Loucy (cell line): ENCODE measurements around the gene ZNF185.

Experiments used
- H2AFZ ChIP-seq: fragments of 200-600 bp; sonication (generic); 2 replicates; pipeline ENCODE4 v1.6.0; 2016; ENCODE audit warnings: antibody characterized with exemption, mild to moderate bottlenecking, low read length, moderate library complexity
- H3F3A ChIP-seq: fragments of 200-600 bp; 2 replicates; pipeline ENCODE4 v1.6.0; 2016; ENCODE audit warnings: antibody characterized with exemption, low read depth, mild to moderate bottlenecking
- H3K27me3 ChIP-seq: fragments of 200-600 bp; sonication (generic); 2 replicates; pipeline ENCODE4 v1.6.1; 2014; ENCODE audit warnings: low read length, mild to moderate bottlenecking; ENCODE audit not compliant: insufficient read depth, poor library complexity, severe bottlenecking
- H3K36me3 ChIP-seq: fragments of 200-600 bp; sonication (generic); 2 replicates; pipeline ENCODE4 v1.6.1; 2016; ENCODE audit warnings: low read length; ENCODE audit not compliant: insufficient read depth
- H3K4me1 ChIP-seq: fragments of 200-600 bp; sonication (generic); 2 replicates; pipeline ENCODE4 v1.5.1; 2014; ENCODE audit warnings: low read length, mild to moderate bottlenecking; ENCODE audit not compliant: insufficient read depth, poor library complexity, severe bottlenecking
- H3K4me2 ChIP-seq: fragments of 200-600 bp; sonication (generic); 2 replicates; pipeline ENCODE4 v1.6.0; 2014; ENCODE audit warnings: antibody characterized with exemption, low read length, low read depth, mild to moderate bottlenecking; ENCODE audit not compliant: poor library complexity, severe bottlenecking
- H3K4me3 ChIP-seq: fragments of 200-600 bp; sonication (generic); 2 replicates; pipeline ENCODE4 v1.5.1; 2014; ENCODE audit warnings: low read length, mild to moderate bottlenecking, mixed read lengths; ENCODE audit not compliant: poor library complexity, severe bottlenecking
- H3K79me2 ChIP-seq: fragments of 200-600 bp; sonication (generic); 2 replicates; pipeline ENCODE4 v1.6.1; 2014; ENCODE audit warnings: low read length; ENCODE audit not compliant: insufficient read depth
- H3K9ac ChIP-seq: fragments of 200-600 bp; sonication (generic); 2 replicates; pipeline ENCODE4 v1.6.0; 2014; ENCODE audit warnings: mild to moderate bottlenecking, low read depth, low read length, moderate library complexity; ENCODE audit not compliant: poor library complexity, severe bottlenecking
- H3K9me2 ChIP-seq: fragments of 200-600 bp; sonication (generic); replicated peaks from 2 replicates; pipeline ENCODE4 v1.6.1; 2016; ENCODE audit warnings: low read depth, low read length, mixed read lengths
- H3K9me3 ChIP-seq: fragments of 200-600 bp; sonication (generic); 2 replicates; pipeline ENCODE4 v1.6.1; 2014; ENCODE audit warnings: mild to moderate bottlenecking, antibody characterized with exemption, low read length, low read depth; ENCODE audit not compliant: insufficient read depth
- H4K20me1 ChIP-seq: fragments of 200-600 bp; sonication (generic); 2 replicates; pipeline ENCODE4 v1.6.0; 2014; ENCODE audit warnings: antibody characterized with exemption, low read length, mild to moderate bottlenecking; ENCODE audit not compliant: insufficient read depth, poor library complexity, severe bottlenecking
- EZH2phosphoT487 ChIP-seq: fragments of 200-600 bp; IDR thresholded peaks from 2 replicates; pipeline ENCODE4 v1.6.1; 2018; ENCODE audit warnings: antibody characterized with exemption, mild to moderate bottlenecking, moderate library complexity, borderline replicate concordance
- TF ChIP-seq, protein P1 (sequence below): fragments of 200-600 bp; sonication (generic); conservative IDR thresholded peaks from 2 replicates; pipeline ENCODE4 v1.5.1; 2014; ENCODE audit warnings: mild to moderate bottlenecking, antibody characterized with exemption, low read length

ZNF185 gene

DNA sequence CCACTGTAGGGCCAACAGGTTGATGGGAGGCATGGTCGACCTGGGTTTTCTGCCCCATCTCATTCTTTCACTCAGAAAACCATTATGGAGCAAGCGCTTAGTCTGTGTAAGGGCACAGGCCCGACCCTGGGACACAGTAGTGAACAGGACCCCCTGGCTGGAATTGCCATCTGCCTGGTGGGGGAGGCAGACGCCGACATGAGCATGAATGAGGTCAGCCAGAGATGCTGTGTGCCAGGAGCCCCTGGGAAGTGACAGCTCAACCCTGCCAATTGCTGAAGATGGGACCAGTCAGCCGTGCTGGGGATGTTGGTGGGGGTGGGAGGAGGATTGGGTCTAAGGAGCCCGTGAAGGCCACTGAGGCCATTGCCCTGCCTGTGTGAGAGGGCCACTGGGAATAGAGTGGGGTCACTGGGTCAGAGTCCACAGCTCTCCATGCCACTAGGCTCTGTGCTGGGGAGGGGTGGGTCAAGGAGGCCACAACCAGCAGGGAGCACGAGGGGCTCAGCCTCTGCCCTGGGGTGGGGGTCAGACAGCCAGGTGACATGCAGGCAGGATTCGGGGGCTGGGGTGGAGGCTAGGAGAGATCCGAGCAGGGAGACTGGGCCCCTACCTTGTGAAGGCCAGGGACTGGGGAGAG, 31.0 kb downstream of the ZNF185 start:
- no peak overlapping the region for H2AFZ ChIP-seq
- H3F3A ChIP-seq = no peaks in the 10 kb centered on the region
- no peaks in the 10 kb centered on the region for H3K9me3 ChIP-seq
- no peaks in the 10 kb centered on the region for H3K9me2 ChIP-seq
- no peaks in the 10 kb centered on the region for H3K36me3 ChIP-seq
- no peak overlapping the region for H3K9ac ChIP-seq
- TF ChIP-seq, protein P1, sequence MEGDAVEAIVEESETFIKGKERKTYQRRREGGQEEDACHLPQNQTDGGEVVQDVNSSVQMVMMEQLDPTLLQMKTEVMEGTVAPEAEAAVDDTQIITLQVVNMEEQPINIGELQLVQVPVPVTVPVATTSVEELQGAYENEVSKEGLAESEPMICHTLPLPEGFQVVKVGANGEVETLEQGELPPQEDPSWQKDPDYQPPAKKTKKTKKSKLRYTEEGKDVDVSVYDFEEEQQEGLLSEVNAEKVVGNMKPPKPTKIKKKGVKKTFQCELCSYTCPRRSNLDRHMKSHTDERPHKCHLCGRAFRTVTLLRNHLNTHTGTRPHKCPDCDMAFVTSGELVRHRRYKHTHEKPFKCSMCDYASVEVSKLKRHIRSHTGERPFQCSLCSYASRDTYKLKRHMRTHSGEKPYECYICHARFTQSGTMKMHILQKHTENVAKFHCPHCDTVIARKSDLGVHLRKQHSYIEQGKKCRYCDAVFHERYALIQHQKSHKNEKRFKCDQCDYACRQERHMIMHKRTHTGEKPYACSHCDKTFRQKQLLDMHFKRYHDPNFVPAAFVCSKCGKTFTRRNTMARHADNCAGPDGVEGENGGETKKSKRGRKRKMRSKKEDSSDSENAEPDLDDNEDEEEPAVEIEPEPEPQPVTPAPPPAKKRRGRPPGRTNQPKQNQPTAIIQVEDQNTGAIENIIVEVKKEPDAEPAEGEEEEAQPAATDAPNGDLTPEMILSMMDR = no peak
- no peak for TF ChIP-seq EZH2phosphoT487
- H3K79me2 ChIP-seq = no peaks in the 10 kb centered on the region
- no peak overlapping the region for H3K4me3 ChIP-seq
- no peak overlapping the region for H3K4me2 ChIP-seq
- H4K20me1 ChIP-seq = no peaks in the 10 kb centered on the region
- H3K27me3 ChIP-seq = no peaks in the 10 kb centered on the region
- H3K4me1 ChIP-seq = no peaks in the 10 kb centered on the region

DNA sequence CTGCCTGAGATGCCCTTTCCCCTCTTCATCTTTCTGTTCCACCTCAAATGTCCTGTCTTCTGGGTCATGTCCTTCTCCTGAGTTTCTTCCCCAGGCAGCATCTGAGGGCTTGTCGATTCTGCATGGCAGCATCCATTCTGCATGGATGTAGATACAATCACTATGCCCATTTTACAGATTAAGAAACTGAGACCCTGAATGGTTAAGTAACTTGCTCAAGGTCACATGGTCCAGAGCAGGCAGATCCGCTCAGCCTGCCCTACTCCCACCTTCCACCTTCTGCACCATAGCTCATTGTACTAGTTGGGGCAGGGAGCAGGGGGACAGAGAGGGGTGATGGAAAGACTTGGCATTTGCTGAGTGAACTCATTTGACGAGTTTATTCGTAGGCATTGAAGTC, 32.0 kb downstream of the ZNF185 start:
- H3K27me3 ChIP-seq = no peaks in the 10 kb centered on the region
- TF ChIP-seq, protein P1 = no peak
- TF ChIP-seq EZH2phosphoT487 = no peak
- H3K9me2 ChIP-seq = no peaks in the 10 kb centered on the region
- H3K79me2 ChIP-seq = no peaks in the 10 kb centered on the region
- no peaks in the 10 kb centered on the region for H3K4me1 ChIP-seq
- H3K4me3 ChIP-seq = no peak overlapping the region
- H3K9me3 ChIP-seq = no peaks in the 10 kb centered on the region
- H2AFZ ChIP-seq = no peak overlapping the region
- H3K4me2 ChIP-seq = no peak overlapping the region
- H3F3A ChIP-seq = no peaks in the 10 kb centered on the region
- no peak overlapping the region for H3K9ac ChIP-seq
- no peaks in the 10 kb centered on the region for H4K20me1 ChIP-seq
- no peaks in the 10 kb centered on the region for H3K36me3 ChIP-seq

DNA sequence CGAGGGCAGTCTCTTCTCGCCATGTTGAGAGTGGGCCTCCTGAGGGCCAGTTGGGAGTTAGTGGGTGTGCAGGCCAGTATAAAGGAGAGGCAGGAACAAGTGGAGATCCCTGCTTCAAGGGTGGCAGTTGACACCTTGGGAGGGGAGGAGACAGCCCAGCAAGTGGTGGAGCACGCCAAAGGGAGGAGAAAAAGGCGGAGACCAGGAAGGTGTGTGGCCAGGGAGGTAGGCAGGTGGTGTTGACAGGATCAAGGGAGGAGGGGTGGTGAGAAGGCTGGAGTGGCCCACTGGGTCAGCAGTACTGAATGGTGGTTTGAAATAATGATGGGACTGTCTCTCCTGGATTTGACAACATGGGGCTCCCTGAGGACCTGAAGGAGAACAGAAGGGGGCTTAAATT, 32.6 kb downstream of the ZNF185 start:
- no peaks in the 10 kb centered on the region for H3F3A ChIP-seq
- no peaks in the 10 kb centered on the region for H3K9me2 ChIP-seq
- H3K4me3 ChIP-seq = no peak overlapping the region
- H3K27me3 ChIP-seq = no peaks in the 10 kb centered on the region
- H3K9ac ChIP-seq = no peak overlapping the region
- H3K4me1 ChIP-seq = no peaks in the 10 kb centered on the region
- no peak overlapping the region for H3K4me2 ChIP-seq
- H3K9me3 ChIP-seq = no peaks in the 10 kb centered on the region
- no peak overlapping the region for H2AFZ ChIP-seq
- H3K36me3 ChIP-seq = no peaks in the 10 kb centered on the region
- no peak for TF ChIP-seq EZH2phosphoT487
- TF ChIP-seq, protein P1 = no peak
- H3K79me2 ChIP-seq = no peaks in the 10 kb centered on the region
- H4K20me1 ChIP-seq = no peaks in the 10 kb centered on the region
